Measurements from ENCODE around the gene PTPRF. TPM values are rescaled to one million over a fixed set of nuclear protein-coding genes. Genes with fewer than 3 reads are reported as not detected.

PTPRF gene
- total and polyA plus RNA-seq, 4 donors, result 41.2 to 241 (median 85.6) TPM

DNA sequence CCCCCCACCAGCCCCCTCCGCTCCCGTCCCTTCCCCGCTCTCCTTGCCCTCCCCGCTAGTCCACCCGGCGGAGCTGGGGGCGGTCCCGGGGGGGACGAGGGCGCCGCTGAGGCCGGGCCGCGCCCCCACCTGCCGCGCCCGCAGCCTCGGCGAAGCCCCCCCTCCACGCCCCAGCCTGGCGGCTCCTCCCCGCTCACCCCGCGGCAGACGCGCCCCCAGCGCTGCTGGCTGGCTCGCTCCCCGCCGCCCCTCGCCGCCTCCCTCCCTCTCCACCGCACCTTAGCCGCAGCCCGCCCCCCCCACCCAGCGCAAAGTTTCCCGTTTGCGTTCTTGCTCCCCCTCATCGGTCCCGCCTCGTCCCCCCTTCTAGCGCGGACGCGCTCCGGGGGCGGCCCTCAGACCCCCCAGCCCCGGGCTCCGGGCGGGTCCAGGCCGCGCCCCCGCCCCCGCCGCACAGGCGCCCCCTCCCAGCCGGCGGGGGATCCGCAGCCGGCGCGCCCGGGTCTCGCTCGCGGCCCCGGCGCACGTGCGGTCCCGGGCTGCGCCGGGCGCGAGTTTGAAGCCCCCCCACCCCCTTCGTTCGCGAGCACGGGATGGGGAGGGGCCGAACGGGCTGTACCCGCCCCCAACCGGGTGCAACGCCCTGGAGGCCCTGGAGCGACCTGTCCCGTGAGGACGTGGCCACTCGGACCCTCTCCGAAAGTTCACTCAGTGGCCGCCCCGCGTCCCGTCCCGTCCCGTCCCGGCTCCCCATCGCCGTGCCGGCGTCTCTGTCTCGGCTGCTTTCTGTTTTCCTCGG, 623 bp downstream of the PTPRF start:
- Histone ChIP-seq H3K36me3 (ENCODE audit: control insufficient read depth in 4 of 4, insufficient read depth in 3 of 4, low read depth in 1 of 4, low read length in 3 of 4) (no peaks in the 10 kb centered on the region), H3K4me1 (ENCODE audit: control insufficient read depth in 4 of 4, insufficient read depth in 4 of 4, low read length in 3 of 4) (peaks cover 7 to 55% (median 44%) of the 10 kb centered on the region in 4 donors)
- WGBS, result under 1% methylated on average over 102 of the region's 102 CpGs

DNA sequence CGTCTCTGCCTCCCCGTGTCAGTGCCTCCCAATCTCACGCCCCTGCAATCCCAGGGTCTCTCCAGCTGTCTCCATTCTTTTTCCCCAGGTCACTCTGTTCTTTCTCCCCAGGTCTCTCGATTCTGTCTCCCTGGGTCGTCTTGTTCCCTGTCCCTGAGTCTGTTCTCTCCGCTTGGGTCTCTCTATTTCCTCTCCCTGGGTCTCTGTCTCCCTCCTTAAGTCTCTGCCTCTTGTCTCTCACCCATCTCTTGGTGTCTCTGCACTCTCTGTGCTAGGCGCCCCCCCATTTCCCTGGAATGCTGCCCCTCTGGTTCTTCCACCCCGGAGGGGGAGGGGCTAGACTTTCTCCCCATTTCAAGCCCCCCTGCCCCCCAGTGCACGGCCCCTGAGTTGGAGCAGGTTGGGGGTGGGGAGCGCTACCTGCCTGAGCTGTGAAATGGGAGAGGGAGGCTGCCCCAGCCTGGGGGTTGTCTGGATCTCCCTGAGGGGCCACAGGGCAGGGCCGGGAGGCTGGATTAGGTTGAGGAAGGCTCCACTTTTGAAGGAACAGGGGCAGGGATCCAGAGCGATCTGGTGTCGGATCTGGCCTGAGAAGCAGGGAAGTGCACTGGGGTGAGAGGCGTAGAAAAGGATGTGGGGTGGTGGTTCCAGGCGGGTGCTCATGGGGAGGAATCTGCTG, 1.4 kb downstream of the PTPRF start:
- H3K4me1 ChIP-seq (ENCODE audit: control insufficient read depth in 4 of 4, insufficient read depth in 4 of 4, low read length in 3 of 4), result peaks cover 12 to 62% (median 52%) of the 10 kb centered on the region in 4 donors
- TF ChIP-seq RAD21 (IDR thresholded peaks at IDR 0.05) (peak in 1 of 2 donors; percentile 0), JUND (IDR thresholded peaks at IDR 0.05) (no peak), HNF4G (IDR thresholded peaks at IDR 0.05) (no peak), RXRA (IDR thresholded peaks at IDR 0.05) (peak in 1 of 2 donors; percentile 1)
- TF ChIP-seq, protein P1, sequence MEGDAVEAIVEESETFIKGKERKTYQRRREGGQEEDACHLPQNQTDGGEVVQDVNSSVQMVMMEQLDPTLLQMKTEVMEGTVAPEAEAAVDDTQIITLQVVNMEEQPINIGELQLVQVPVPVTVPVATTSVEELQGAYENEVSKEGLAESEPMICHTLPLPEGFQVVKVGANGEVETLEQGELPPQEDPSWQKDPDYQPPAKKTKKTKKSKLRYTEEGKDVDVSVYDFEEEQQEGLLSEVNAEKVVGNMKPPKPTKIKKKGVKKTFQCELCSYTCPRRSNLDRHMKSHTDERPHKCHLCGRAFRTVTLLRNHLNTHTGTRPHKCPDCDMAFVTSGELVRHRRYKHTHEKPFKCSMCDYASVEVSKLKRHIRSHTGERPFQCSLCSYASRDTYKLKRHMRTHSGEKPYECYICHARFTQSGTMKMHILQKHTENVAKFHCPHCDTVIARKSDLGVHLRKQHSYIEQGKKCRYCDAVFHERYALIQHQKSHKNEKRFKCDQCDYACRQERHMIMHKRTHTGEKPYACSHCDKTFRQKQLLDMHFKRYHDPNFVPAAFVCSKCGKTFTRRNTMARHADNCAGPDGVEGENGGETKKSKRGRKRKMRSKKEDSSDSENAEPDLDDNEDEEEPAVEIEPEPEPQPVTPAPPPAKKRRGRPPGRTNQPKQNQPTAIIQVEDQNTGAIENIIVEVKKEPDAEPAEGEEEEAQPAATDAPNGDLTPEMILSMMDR (IDR thresholded peaks at IDR 0.05; ENCODE audit: low read depth, low read length, missing input control), result no peak
- H3K27me3 ChIP-seq (ENCODE audit: control insufficient read depth in 4 of 4, insufficient read depth in 4 of 4, low read length in 3 of 4), result no peaks in the 10 kb centered on the region
- H3K9me3 ChIP-seq (ENCODE audit: control insufficient read depth in 4 of 4, low read length in 3 of 4), result no peaks in the 10 kb centered on the region
- H3K4me3 ChIP-seq (ENCODE audit: low read depth in 1 of 3, low read length in 3 of 3), result peak overlapping the region; percentile 33 to 92 (median 85)
- 16% methylated on average over 15 of the region's 15 CpGs for WGBS
- H3K9ac ChIP-seq (ENCODE audit: low read depth in 1 of 2, low read length in 2 of 2), result peak overlapping the region; percentile 52 to 97
- peak overlapping the region; percentile 79 to 89 for H3K27ac ChIP-seq (ENCODE audit: low read depth in 1 of 2, low read length in 2 of 2)
- no peaks in the 10 kb centered on the region for H3K36me3 ChIP-seq (ENCODE audit: control insufficient read depth in 4 of 4, insufficient read depth in 3 of 4, low read depth in 1 of 4, low read length in 3 of 4)
- no peak for DNase-seq (ENCODE audit: low spot score)

More for the DNA sequence above, 623 bp downstream of the PTPRF start:
- Histone ChIP-seq H3K4me3 (ENCODE audit: low read depth in 1 of 3, low read length in 3 of 3) (peak overlapping the region; percentile 33 to 92 (median 85)), H3K27ac (ENCODE audit: low read depth in 1 of 2, low read length in 2 of 2) (peak overlapping the region; percentile 79 to 89), H3K9me3 (ENCODE audit: control insufficient read depth in 4 of 4, low read length in 3 of 4) (no peaks in the 10 kb centered on the region), H3K9ac (ENCODE audit: low read depth in 1 of 2, low read length in 2 of 2) (peak overlapping the region; percentile 52 to 97), H3K27me3 (ENCODE audit: control insufficient read depth in 4 of 4, insufficient read depth in 4 of 4, low read length in 3 of 4) (no peaks in the 10 kb centered on the region)
- peak in 1 of 2 donors; percentile 25 for TF ChIP-seq RAD21 (IDR thresholded peaks at IDR 0.05)
- no peak for TF ChIP-seq TAF1 (conservative IDR thresholded peaks at IDR 0.05)
- TF ChIP-seq, protein P2, sequence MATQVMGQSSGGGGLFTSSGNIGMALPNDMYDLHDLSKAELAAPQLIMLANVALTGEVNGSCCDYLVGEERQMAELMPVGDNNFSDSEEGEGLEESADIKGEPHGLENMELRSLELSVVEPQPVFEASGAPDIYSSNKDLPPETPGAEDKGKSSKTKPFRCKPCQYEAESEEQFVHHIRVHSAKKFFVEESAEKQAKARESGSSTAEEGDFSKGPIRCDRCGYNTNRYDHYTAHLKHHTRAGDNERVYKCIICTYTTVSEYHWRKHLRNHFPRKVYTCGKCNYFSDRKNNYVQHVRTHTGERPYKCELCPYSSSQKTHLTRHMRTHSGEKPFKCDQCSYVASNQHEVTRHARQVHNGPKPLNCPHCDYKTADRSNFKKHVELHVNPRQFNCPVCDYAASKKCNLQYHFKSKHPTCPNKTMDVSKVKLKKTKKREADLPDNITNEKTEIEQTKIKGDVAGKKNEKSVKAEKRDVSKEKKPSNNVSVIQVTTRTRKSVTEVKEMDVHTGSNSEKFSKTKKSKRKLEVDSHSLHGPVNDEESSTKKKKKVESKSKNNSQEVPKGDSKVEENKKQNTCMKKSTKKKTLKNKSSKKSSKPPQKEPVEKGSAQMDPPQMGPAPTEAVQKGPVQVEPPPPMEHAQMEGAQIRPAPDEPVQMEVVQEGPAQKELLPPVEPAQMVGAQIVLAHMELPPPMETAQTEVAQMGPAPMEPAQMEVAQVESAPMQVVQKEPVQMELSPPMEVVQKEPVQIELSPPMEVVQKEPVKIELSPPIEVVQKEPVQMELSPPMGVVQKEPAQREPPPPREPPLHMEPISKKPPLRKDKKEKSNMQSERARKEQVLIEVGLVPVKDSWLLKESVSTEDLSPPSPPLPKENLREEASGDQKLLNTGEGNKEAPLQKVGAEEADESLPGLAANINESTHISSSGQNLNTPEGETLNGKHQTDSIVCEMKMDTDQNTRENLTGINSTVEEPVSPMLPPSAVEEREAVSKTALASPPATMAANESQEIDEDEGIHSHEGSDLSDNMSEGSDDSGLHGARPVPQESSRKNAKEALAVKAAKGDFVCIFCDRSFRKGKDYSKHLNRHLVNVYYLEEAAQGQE (IDR thresholded peaks at IDR 0.05), result peak; percentile 20
- TF ChIP-seq GABPA (IDR thresholded peaks at IDR 0.05 in 1 of 2, conservative IDR thresholded peaks at IDR 0.05 in 1 of 2), result no peak
- TF ChIP-seq, protein P3, sequence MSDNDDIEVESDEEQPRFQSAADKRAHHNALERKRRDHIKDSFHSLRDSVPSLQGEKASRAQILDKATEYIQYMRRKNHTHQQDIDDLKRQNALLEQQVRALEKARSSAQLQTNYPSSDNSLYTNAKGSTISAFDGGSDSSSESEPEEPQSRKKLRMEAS (IDR thresholded peaks at IDR 0.05), result peak; percentile 30
- peak; percentile 93 to 94 for TF ChIP-seq RXRA (IDR thresholded peaks at IDR 0.05)
- TF ChIP-seq SP1 (IDR thresholded peaks at IDR 0.05), result peak; percentile 44
- no peak for TF ChIP-seq FOXA2 (IDR thresholded peaks at IDR 0.05)
- peak; percentile 52 for TF ChIP-seq YY1 (IDR thresholded peaks at IDR 0.05)
- peak; percentile 45 to 73 for TF ChIP-seq HNF4A (conservative IDR thresholded peaks at IDR 0.05)
- TF ChIP-seq, protein P1 (IDR thresholded peaks at IDR 0.05; ENCODE audit: low read depth, low read length, missing input control), result no peak
- TF ChIP-seq NR2F2 (IDR thresholded peaks at IDR 0.05), result no peak
- DNase-seq (ENCODE audit: low spot score), result peak; percentile 62
